Measurements from ENCODE around the gene PHF21B.

DNA sequence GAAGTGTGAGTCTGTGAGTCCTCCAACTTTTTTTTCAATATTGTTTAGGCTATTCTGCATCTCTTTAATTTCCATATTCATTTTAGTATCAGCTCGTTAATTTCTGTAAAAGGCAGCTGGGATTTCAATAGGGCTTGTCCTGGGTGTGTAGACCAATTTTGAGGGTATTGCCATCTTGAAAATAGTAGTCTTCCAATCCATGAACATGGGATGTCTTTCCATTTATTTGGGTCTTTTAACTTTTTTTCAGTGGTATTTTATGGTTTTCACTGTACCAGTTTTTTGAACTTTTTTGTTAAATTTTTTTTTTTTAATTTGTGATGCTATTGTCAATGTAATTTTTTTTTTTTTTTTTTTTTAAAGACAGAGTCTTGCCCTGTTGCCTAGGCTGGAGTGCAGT is 177.9 kb downstream of the PHF21B start:
- TF ChIP-seq EZH2 (IDR thresholded peaks at IDR 0.05; ENCODE audit: low read depth, low read length, severe bottlenecking): no peak
- TF ChIP-seq RAD21 (IDR thresholded peaks at IDR 0.05 in 1 of 2, conservative IDR thresholded peaks at IDR 0.05 in 1 of 2; ENCODE audit: low read depth in 2 of 2, low read length in 2 of 2): no peak
- TF ChIP-seq, protein P1, sequence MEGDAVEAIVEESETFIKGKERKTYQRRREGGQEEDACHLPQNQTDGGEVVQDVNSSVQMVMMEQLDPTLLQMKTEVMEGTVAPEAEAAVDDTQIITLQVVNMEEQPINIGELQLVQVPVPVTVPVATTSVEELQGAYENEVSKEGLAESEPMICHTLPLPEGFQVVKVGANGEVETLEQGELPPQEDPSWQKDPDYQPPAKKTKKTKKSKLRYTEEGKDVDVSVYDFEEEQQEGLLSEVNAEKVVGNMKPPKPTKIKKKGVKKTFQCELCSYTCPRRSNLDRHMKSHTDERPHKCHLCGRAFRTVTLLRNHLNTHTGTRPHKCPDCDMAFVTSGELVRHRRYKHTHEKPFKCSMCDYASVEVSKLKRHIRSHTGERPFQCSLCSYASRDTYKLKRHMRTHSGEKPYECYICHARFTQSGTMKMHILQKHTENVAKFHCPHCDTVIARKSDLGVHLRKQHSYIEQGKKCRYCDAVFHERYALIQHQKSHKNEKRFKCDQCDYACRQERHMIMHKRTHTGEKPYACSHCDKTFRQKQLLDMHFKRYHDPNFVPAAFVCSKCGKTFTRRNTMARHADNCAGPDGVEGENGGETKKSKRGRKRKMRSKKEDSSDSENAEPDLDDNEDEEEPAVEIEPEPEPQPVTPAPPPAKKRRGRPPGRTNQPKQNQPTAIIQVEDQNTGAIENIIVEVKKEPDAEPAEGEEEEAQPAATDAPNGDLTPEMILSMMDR (IDR thresholded peaks at IDR 0.05; ENCODE audit: control extremely low read depth in 1 of 3, insufficient read depth in 1 of 3, low read depth in 1 of 3, low read length in 3 of 3): no peak
- TF ChIP-seq SIX5 (IDR thresholded peaks at IDR 0.05; ENCODE audit: low read depth, low read length): no peak
- TF ChIP-seq HDAC2 (IDR thresholded peaks at IDR 0.05; ENCODE audit: borderline replicate concordance in 1 of 2, low read depth in 2 of 2, low read length in 2 of 2): no peak
- TF ChIP-seq ZNF274 (IDR thresholded peaks at IDR 0.05; ENCODE audit: borderline replicate concordance, extremely low read depth, low read length): no peak

Measured in H1 (cell line).